GM23338 (cell line): ENCODE results near the gene CETP.

Source experiments
- CREB1 ChIP-seq: fragments of 250-450 bp; sonication (Bioruptor Pico); IDR thresholded peaks from 2 replicates; pipeline ENCODE4 v1.5.0; 2020; ENCODE audit warnings: low read depth, mild to moderate bottlenecking, moderate library complexity
- EZH2 ChIP-seq: fragments of 200-600 bp; sonication (generic); IDR thresholded peaks from one replicate; pipeline ENCODE4 v1.8.0; 2017; ENCODE audit warnings: antibody characterized with exemption, mild to moderate bottlenecking, low read depth; ENCODE audit not compliant: unreplicated experiment
- EZH2phosphoT487 ChIP-seq: fragments of 200-600 bp; sonication (generic); IDR thresholded peaks from one replicate; pipeline ENCODE4 v1.8.1; 2018; ENCODE audit warnings: antibody characterized with exemption; ENCODE audit not compliant: unreplicated experiment
- JUNB ChIP-seq: IDR thresholded peaks from one replicate; pipeline ENCODE4 v1.6.1; 2016; ENCODE audit warnings: antibody characterized with exemption; ENCODE audit not compliant: unreplicated experiment
- POLR2AphosphoS5 ChIP-seq: IDR thresholded peaks from 2 replicates; pipeline ENCODE4 v1.6.1; 2016; ENCODE audit warnings: antibody characterized with exemption, low read depth
- STAT1 ChIP-seq: IDR thresholded peaks from one replicate; pipeline ENCODE4 v1.6.1; 2016; ENCODE audit warnings: antibody characterized with exemption; ENCODE audit not compliant: unreplicated experiment
- TF ChIP-seq, protein P1 (sequence below), 2 experiments: fragments of 200-600 bp in 1 of 2; sonication (generic) in 1 of 2; conservative IDR thresholded peaks; 2 replicates each; pipeline versions ENCODE4 v1.5.1 to v1.6.1; 2016 to 2017; ENCODE audit warnings: antibody characterized with exemption in 2 of 2, low read depth in 2 of 2, mild to moderate bottlenecking in 2 of 2, moderate library complexity in 1 of 2
- TF ChIP-seq, protein P2 (sequence below): fragments of 250-450 bp; sonication (Bioruptor Pico); IDR thresholded peaks from 2 replicates; pipeline ENCODE4 v1.5.0; 2020; ENCODE audit warnings: mild to moderate bottlenecking, moderate library complexity

DNA sequence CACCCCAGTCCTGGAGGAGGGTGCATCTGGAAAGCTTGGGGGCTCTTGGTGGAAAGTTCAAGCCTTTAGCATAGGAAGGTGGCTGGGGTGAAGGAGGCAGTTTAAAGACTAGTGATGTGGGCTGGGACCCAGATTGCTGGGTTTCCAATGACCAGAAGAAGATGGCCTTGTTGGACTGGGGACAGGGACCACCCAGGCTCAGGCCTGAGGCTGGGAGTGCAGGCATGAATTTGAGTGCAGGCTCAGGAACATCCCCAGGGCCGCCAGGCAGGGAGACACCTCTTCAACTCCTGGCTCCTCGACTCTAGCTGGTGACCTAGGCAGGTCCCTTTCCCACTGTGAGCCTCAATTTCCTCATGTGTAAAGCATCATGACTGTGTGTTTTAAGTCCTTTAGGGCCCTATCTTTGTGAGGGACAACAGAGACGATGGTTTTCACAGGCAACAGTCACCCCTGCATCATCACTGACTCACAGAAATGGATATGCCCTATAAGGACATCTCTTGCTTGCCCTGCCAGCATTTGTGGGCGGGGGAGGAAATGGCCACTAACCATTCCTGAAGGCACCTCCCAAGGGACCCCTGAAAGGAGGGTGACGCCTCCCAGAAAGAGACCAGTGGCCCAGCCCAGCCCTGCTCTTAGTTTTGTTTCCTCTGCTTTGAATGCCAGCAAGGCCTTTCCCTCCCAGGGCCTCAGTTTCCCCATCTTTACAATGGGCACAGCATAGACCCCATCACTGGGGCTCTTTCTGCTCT is 38.7 kb downstream of the CETP start:
- TF ChIP-seq POLR2AphosphoS5 (no peak), EZH2phosphoT487 (no peak), EZH2 (no peak), CREB1 (CRISPR knock-in tag) (no peak), JUNB (no peak), STAT1 (no peak)
- TF ChIP-seq, protein P1, sequence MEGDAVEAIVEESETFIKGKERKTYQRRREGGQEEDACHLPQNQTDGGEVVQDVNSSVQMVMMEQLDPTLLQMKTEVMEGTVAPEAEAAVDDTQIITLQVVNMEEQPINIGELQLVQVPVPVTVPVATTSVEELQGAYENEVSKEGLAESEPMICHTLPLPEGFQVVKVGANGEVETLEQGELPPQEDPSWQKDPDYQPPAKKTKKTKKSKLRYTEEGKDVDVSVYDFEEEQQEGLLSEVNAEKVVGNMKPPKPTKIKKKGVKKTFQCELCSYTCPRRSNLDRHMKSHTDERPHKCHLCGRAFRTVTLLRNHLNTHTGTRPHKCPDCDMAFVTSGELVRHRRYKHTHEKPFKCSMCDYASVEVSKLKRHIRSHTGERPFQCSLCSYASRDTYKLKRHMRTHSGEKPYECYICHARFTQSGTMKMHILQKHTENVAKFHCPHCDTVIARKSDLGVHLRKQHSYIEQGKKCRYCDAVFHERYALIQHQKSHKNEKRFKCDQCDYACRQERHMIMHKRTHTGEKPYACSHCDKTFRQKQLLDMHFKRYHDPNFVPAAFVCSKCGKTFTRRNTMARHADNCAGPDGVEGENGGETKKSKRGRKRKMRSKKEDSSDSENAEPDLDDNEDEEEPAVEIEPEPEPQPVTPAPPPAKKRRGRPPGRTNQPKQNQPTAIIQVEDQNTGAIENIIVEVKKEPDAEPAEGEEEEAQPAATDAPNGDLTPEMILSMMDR (conservative IDR thresholded peaks at IDR 0.05; ENCODE audit: low read depth in 2 of 2): no peak
- TF ChIP-seq, protein P2, sequence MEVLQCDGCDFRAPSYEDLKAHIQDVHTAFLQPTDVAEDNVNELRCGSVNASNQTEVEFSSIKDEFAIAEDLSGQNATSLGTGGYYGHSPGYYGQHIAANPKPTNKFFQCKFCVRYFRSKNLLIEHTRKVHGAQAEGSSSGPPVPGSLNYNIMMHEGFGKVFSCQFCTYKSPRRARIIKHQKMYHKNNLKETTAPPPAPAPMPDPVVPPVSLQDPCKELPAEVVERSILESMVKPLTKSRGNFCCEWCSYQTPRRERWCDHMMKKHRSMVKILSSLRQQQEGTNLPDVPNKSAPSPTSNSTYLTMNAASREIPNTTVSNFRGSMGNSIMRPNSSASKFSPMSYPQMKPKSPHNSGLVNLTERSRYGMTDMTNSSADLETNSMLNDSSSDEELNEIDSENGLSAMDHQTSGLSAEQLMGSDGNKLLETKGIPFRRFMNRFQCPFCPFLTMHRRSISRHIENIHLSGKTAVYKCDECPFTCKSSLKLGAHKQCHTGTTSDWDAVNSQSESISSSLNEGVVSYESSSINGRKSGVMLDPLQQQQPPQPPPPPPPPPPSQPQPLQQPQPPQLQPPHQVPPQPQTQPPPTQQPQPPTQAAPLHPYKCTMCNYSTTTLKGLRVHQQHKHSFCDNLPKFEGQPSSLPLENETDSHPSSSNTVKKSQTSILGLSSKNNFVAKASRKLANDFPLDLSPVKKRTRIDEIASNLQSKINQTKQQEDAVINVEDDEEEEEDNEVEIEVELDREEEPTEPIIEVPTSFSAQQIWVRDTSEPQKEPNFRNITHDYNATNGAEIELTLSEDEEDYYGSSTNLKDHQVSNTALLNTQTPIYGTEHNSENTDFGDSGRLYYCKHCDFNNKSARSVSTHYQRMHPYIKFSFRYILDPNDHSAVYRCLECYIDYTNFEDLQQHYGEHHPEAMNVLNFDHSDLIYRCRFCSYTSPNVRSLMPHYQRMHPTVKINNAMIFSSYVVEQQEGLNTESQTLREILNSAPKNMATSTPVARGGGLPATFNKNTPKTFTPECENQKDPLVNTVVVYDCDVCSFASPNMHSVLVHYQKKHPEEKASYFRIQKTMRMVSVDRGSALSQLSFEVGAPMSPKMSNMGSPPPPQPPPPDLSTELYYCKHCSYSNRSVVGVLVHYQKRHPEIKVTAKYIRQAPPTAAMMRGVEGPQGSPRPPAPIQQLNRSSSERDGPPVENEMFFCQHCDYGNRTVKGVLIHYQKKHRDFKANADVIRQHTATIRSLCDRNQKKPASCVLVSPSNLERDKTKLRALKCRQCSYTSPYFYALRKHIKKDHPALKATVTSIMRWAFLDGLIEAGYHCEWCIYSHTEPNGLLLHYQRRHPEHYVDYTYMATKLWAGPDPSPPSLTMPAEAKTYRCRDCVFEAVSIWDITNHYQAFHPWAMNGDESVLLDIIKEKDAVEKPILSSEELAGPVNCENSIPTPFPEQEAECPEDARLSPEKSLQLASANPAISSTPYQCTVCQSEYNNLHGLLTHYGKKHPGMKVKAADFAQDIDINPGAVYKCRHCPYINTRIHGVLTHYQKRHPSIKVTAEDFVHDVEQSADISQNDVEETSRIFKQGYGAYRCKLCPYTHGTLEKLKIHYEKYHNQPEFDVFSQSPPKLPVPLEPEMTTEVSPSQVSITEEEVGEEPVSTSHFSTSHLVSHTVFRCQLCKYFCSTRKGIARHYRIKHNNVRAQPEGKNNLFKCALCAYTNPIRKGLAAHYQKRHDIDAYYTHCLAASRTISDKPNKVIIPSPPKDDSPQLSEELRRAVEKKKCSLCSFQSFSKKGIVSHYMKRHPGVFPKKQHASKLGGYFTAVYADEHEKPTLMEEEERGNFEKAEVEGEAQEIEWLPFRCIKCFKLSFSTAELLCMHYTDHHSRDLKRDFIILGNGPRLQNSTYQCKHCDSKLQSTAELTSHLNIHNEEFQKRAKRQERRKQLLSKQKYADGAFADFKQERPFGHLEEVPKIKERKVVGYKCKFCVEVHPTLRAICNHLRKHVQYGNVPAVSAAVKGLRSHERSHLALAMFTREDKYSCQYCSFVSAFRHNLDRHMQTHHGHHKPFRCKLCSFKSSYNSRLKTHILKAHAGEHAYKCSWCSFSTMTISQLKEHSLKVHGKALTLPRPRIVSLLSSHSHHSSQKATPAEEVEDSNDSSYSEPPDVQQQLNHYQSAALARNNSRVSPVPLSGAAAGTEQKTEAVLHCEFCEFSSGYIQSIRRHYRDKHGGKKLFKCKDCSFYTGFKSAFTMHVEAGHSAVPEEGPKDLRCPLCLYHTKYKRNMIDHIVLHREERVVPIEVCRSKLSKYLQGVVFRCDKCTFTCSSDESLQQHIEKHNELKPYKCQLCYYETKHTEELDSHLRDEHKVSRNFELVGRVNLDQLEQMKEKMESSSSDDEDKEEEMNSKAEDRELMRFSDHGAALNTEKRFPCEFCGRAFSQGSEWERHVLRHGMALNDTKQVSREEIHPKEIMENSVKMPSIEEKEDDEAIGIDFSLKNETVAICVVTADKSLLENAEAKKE (CRISPR knock-in tag): no peak
